Pons (tissue), 1 donor: ENCODE data around the gene ARMS2.

Experiments
- DNase-seq: peaks from one replicate; pipeline ENCODE4 v3.0.0-alpha.2; 2016; ENCODE audit warnings: low spot score

The ARMS2 gene

DNA sequence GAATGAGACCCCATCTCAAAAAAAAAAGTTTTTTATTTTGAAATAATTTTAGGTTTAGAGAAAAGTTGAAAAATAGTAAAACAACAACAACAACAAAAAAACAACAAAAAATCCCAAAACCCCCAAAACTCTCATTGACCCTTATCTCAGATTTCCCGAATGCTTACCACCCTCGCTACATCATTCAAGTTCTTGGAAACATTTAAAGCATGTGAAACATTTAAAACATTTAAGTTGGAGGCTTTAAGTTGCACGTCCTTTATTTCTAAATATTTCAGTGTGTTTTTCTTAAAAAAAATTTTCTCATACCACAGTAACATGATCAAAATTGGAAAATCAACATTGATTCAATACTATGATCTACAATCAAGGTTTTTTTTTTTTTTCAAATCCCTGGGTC is 382 bp upstream of the ARMS2 start:
- no peak for DNase-seq

DNA sequence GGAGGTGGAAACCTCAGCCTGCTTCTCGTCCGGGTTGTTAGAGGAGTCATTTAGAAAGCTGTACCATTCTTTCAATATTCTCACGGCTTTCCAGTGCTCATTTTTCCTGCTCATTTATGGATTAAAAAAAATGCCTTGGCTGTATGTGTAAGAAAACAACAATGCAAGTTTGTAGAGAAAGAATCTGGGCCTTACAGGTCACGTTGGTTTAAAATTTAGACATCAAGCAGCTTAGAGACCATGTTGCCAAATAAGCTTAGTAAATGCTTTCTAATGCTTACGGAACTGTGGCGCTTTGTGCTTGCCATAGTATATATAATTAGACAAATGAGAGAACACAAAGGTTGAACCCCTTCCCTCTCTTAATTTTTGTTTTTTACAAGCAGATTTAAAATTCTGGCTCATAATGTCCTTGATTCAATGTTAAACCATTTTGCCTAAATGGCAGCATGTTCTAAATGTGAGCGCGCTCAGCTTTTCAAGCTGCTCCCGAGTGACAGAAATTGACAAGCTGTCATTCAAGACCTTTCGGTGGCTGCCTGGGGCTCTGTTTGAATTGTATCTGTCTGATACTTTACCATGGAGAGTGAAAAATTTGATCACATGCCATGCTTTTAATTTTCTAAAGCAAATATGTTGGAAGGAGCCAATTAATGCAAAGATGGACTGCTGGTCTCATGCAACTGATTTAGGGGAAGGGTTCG is 1.1 kb downstream of the ARMS2 start:
- DNase-seq: no peak

DNA sequence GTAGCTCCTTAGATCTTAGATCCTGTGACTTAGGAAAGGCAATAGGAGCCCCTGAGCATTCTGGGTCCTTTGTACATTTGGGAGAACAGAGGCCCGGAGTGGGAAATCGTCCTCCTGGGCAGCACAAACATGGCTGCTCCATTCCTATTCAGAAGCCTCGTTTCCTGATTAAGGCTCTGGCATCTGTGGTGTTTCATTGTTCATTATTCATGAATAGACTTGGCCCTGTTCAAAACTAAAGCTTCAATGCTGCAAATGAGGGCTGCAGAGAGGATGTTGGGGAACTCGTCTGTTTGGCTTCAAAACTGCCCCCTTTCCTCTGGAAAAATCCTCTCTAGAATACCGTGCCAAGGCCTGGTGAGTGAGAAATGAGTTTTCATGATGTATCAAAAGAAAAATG is 3.5 kb downstream of the ARMS2 start:
- DNase-seq: peak; percentile 86

DNA sequence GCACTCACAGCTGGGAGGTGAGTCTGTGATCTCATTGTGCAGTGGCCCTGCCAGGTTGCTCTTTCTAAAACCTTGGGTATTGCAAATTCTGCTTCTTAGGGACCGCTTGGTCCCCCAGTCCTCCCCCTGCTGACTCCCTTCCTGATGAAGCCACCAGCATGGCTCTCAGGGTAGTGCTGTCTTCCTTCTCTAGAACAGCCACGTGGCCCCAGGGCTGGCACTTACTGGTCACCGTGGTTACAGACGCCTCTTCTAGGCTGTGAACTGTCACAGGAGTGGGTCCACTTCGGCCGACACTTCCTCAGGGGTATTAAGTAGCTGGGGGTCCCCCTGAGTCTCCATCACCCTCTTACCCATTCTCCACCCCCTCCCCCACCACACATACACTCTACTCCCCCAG is 4.2 kb downstream of the ARMS2 start:
- no peak for DNase-seq

DNA sequence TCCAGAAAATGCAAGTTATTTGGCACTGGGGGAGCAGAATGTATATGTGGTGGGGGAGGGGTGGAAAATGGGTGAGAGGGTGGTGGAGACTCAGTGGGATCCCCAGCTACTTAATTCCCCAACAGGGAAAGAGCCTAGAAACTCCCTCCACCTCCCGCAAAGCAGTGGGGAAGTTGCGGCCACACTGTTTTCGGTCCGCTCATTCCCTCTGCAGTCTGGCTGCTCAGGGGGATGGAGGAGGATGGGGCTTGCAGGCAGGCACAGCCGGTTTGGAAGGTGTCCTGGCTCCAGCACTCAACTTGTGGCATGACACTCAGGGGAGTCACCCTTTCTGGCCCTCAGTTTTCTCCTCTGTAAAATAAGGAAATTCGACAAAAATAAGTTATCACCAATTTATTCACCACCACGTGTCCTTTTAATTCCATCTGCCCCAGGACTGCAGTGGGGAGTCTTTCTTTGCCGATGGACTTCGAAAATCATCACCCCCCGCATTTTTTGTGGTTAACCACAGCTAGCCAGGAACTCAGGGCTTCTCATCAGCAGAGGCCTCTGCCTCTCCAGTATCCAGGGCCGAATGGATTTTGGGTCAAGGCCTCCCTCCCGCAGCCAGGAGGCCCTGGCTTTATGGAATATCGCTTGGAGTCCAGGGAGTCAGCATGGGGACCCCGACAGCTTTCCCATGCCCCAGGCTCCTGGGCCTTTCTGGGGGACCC is 5.3 kb downstream of the ARMS2 start:
- no peak for DNase-seq

DNA sequence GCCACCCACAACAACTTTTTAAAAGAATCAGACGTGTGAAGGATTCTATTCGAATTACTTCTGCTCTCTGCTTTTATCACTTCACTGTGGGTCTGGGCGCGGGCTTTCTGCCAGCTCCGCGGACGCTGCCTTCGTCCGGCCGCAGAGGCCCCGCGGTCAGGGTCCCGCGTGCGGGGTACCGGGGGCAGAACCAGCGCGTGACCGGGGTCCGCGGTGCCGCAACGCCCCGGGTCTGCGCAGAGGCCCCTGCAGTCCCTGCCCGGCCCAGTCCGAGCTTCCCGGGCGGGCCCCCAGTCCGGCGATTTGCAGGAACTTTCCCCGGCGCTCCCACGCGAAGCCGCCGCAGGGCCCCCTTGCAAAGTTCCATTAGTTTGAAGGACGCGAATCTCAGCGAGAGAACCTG is 6.4 kb downstream of the ARMS2 start:
- DNase-seq: no peak

DNA sequence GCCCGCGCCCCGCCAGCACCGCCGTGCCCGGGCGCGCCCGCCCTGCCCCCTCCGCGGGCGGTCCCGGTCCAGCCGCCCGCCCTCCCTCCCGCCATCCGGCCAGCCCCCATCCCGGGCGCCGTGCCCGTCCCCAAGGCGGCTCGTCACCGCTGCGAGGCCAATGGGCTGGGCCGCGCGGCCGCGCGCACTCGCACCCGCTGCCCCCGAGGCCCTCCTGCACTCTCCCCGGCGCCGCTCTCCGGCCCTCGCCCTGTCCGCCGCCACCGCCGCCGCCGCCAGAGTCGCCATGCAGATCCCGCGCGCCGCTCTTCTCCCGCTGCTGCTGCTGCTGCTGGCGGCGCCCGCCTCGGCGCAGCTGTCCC is 6.9 kb downstream of the ARMS2 start, which contains the start of gene HTRA1:
TSS of gene HTRA1 (plus strand) at position 187 of the 362 bp plus-strand sequence. CDS start at position 287, 100 bp downstream.
- DNase-seq: peak; percentile 84

DNA sequence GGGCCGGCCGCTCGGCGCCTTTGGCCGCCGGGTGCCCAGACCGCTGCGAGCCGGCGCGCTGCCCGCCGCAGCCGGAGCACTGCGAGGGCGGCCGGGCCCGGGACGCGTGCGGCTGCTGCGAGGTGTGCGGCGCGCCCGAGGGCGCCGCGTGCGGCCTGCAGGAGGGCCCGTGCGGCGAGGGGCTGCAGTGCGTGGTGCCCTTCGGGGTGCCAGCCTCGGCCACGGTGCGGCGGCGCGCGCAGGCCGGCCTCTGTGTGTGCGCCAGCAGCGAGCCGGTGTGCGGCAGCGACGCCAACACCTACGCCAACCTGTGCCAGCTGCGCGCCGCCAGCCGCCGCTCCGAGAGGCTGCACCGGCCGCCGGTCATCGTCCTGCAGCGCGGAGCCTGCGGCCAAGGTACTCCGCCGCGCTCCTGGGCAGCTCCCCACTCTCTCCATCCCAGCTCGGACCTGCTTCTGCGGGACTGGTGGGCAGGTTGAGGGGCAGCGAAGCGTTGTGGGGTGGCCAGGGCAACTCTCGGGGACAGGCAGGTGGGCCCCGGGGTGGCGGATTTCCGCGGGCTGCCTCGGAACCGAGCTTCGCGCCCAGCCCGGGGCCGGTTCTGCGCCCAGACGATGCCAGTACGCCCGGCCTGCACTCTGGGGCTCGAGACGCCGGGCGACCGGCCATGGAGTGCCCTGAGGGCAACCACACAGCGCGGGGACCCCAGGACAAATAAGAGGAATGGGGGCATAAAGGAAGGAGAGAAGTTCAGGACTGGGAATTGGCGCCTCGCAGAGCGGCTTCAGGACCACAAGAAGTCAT is 7.5 kb downstream of the ARMS2 start:
- DNase-seq: no peak

DNA sequence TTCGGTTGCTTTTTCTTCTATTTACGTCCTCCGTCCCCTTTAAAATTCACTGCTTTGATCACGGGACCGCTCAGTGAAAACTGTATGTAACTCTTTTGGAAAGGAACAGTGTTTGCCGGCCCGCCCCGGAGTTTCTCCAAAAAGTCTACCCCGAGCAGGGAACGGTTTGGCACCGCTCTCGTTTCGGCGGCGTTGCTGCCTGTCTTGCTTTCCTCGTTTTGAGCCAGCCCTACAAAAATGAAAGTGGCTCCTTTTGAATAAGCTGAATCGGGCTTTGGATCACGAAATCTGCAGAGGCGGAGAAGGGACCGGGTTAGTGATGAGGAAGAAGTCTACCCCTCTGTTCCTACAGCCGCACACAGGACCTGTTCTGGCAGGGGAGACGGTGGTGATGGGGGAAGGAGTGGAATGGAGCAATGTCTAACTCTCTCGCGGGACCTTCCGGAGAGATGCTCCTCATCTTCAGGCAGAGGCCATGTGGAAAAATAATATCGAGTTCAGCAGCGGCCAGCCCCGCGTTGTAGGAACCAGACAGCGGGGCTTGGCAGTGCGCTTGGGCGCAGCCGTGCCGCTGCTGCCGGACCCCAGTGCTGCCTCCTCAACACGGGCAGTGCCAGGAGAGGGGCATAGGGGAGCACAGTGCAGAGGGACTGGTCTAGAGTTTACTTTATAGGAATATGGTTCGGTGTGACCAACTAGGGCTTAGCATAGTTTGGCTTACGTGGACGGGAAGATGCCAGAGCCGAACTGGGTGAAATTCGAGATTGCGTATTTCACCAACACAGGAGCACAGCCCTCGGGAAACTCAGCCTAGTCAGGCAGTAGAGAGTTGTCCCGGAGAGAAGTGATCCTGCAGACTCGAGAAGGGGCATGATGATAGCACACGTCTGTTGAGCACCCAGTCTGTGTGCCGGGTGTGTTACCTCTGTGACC is 8.3 kb downstream of the ARMS2 start:
- DNase-seq: no peak

DNA sequence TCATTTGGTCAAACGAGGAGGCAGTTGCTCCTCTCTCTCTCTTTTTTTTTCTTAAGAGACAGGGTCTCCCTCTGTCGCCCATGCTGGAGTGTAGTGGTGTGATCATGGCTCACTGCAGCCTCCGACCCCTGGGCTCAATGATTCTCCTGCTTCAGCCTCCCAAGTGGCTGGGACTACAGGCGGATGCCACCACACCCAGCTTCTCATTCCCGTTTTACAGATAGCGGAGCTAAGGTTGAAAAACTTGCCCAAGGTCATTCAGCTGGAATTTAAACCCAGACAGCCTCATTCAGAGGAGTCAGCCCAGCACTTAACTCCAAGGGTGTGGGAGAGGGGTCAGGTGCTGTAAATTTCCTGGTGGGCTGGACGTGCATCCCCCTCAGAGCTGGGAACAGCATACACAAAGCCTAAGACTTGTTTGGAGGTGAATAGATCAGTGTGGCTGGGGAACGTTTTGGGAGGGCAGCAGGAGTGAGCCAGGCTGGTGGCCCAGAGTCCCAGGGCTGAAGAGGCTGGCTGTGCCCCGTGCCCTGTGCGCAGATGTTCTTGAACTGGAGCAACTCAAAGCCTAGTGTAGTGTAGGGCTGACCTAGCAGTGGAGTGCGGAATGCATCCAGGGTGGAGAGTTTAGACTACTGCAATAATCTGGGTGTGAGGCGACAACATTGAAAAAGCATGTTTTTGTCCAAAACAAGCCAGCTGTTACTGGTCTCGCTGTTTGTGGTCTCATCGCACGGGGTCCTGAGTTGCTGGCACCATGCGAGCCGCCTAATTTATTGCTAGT is 9.2 kb downstream of the ARMS2 start:
- no peak for DNase-seq

DNA sequence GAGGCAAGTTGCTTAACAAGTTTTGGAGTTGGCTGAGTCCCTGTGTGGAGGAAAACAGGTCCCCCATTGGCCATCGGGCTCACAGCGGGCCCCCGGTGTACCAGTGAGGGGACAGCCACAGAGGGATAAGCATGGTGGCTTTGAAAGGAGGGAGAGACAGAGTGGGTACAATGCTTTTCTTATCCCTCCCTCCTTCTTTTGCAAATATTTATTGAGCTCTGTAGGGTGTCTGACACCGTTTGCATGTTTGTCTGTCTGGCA is 9.7 kb downstream of the ARMS2 start:
- DNase-seq: no peak

DNA sequence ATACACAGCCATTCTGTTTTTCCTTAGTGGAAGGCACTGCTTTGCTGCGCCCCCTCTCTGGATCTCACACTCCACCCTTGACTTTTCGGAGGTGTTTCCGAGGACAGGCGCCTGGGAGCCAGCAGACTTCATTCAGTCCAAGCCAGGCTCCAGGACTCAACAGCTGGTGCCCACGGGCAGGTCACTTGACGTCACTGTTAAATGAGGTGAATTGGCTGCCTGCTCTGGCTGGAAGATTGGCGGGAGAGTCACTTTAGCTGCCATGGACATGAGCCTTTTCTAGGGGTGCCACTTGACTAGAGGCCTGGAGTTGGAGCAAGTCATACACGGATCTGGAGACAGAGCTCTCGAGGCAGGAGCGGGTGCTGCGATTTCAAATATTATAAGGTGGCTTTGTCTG is 10.1 kb downstream of the ARMS2 start:
- DNase-seq: no peak

DNA sequence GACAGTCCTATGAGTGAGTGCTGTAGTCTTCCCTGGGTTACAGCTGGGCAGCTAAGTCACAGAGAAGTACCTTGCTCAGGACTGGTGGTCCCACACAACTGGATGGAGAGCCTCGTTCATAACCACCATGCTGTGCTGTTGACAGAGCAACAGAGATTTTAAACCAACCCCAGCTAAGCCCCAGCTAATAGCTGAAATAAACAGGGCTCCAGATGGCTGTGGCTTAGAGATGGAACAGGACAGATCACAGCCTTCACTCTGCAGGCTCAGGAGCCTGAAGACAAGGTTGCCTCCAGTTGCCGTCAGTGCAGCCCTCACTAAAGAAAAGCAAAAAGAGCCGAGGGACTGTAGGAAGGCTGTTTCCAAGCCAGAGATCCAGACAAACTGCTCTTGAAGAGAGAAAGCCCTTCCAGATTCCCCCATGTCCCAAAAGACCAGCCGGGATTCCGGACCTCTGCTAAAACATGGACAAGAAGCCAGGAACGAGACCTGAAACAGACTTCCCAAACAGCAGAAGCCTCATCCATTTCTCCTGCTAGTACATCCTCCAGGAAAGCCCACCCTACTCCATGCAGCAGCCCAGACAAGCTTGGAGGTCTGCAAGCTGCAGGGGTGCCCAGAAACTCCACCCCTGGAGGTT is 11.1 kb downstream of the ARMS2 start:
- no peak for DNase-seq

DNA sequence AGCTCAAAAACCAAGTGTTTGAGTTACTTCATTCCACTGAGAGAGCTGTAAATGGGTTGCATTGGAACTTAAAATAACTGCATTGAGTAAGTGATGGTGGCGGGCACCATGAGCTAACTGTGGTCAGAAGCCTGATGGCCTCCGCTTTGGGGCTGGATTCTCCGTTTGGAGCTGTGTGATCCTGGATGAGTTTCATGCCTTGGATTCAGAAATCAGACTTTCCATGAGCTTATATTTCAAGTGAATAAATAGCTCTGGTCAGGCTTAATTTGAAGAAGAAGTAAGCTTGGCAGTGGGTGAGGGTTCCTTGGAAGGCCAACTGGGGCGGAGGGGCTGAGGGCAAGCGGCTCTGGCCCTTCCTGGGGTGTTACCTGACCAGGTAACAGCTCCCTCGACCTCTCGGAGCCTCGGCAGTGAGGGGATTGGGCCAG is 12.5 kb downstream of the ARMS2 start:
- no peak for DNase-seq

DNA sequence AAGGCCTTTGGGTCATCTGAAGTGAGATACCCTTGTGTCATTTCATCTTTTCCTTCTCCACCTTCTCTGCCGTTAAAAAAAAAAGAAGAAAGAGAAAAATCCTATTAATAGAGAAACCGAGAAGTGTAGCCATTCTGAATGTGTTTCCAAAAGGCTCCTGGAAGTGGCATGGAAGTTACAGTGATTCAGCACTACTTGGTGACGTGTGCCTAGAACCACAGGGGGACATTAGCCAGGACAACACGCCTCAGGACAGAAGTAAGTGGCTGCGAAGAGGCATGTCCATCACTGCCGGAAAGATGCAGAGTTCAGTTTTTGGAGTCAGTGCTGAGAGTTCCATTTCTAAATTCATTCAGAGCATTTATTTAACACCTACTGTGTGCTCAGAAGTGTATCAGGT is 13.2 kb downstream of the ARMS2 start:
- no peak for DNase-seq

DNA sequence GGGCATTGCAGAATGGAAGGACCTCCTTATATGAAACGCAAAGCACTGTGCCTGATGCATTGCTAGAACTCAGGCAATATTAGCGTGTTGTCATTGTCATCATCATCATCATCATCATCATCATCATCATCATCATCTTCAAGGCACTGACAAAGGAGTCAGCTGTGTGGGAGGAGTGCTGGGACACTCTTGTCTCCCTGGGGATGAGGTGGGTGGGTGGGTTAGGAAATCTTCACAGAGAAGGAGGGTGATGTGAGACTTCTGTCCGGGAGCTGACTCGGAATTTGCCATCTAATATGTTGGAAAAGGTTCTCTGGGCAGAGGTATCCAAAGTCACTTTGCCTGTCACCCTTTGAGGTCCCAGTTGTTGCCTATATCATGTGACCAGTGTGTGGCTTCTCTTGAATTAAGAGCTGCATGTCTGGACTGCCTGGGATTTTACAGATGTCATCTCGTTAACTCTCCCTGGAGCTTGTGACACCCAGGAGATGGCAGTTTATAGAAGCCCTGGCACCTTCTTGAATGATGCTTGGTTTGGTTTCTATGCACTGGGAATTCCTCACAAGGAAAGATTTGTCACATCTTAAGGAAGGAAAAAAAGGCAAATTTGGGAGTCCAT is 14.0 kb downstream of the ARMS2 start:
- no peak for DNase-seq

DNA sequence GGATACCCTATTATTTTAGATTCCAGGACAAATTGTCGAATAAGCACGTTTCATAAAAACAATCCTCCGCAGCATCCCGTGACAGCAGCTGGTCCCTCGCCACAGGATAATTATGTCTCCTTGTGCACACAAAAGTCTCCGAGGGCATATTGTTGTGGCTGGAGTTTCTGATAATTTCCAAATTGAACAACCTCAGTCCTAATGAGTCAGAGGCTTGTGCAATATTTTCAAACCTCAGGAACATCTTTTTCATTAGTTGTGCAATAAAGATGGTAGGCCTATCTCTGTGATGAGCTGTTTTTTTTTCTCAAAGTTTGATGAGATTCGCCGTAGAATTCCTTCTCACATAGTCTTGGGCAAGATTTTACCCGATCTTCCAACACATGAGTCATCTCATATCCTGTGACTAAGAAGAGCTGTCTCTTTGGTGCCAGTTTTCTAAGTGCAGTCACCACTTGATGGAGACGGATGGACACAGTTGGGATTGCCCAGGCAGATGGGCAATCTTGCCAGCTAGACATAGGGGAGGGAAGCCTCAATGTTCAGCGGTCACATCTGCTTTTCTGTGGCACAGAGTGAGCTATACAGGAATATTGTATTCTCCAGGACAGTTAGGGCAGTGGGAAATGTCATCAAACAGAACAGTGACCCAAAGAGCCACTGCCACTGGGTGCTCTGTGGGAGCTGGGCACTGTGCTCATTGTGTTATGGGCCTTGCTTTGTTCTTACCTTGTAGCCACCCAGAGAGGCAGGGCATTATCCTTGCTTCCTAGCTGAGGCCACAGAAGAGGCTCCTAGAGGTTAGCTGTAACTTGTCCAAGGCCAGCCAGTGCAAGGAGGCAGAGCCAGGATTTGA is 14.7 kb downstream of the ARMS2 start:
- DNase-seq: peak; percentile 86

DNA sequence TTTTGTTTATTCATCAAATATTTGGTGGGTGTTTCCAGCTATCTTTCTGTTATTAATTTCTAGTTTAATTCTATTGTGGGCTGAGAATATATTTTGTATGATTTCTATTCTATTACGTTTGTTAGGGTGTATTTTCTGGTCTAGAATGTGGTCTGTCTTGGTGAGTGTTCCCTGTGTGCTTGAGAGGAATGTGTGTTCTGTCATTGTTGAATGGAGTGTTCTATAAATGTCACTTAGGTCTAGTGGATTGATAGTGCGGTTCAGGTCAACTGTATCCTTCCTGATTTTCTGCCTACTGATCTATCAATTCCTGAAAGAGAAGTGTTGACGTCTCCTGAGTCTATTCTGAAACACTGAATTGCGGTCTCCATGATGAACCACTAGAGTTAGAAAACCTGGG is 15.4 kb downstream of the ARMS2 start:
- DNase-seq: no peak

DNA sequence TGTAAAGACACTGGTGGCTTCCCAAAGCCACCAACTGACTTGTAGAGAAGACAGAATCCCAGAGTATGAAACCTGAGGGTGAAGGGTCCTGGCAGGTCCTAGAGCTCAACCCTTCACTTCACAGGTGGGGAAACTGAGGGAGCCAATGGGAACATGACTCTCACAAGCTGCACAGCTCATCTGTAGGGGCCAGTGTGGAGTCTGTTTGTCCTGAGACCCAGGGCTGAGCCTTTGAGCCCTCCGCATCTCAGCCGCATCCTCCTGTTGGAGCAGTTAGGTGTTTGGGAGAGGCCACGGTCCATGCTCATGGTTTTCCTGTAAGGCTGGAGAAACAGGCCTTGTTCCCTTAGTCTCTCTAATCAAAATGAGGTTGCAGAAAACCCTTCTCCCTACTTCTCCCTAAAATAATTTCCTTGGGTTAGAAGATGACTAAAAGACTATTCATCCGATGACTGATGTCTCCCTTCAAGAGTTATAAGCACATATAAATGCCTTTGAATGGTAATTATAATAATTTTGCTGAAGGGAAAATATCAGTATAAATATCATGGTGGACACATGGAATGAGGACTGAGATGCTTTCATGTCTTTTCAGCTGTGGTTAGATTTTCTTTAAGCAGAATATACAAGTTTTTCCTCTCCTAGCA is 17.2 kb downstream of the ARMS2 start:
- no peak for DNase-seq
